Measurements from ENCODE around the gene FGFR3. TPM values are rescaled to one million over a fixed set of nuclear protein-coding genes. Genes with fewer than 3 reads are reported as not detected.

The FGFR3 gene
- polyA plus RNA-seq, 1 of the 3 experiments (the other 2 are of a cell fraction), result 1.1 TPM

GRCh38 chr4:1746265-1746691 lies 46.8 kb upstream of the FGFR3 start:
- no peak overlapping the region for H2AFZ ChIP-seq (ENCODE audit: low read depth)
- 35% methylated on average over 9 of the region's 17 CpGs for WGBS (ENCODE audit: low lambda C conversion rate)
- ChIA-PET POLR2A (no interaction called here), CTCF (interaction anchor here (0.8 to 5.1 kb wide), 16 partner anchors 8 to 417 kb away, joined by 3 to 166 read pairs (median 10); partner anchors contain the start of gene FGFR3)
- TF ChIP-seq SMC3 (IDR thresholded peaks at IDR 0.05; ENCODE audit: low read depth, low read length) (peak; percentile 85), EZH2phosphoT487 (IDR thresholded peaks at IDR 0.05; ENCODE audit: borderline replicate concordance, low read depth) (no peak), FOXM1 (IDR thresholded peaks at IDR 0.05; ENCODE audit: low read depth) (no peak), ELF1 (IDR thresholded peaks at IDR 0.05) (no peak), RAD21 (IDR thresholded peaks at IDR 0.05; ENCODE audit: low read length) (peak; percentile 69), TEAD4 (IDR thresholded peaks at IDR 0.05; ENCODE audit: borderline replicate concordance, insufficient read depth) (no peak), POLR2AphosphoS5 (IDR thresholded peaks at IDR 0.05; ENCODE audit: low read depth, low read length) (no peak), MEF2A (IDR thresholded peaks at IDR 0.05; ENCODE audit: borderline replicate concordance, low read depth) (no peak), IRF3 (IDR thresholded peaks at IDR 0.05; ENCODE audit: low read depth, low read length) (no peak), CTCF (IDR thresholded peaks at IDR 0.05) (peak; percentile 79), MXI1 (IDR thresholded peaks at IDR 0.05; ENCODE audit: low read depth, low read length) (peak; percentile 62; the same call in 1 of the 2 replicates), FOSL2 (IDR thresholded peaks at IDR 0.05; ENCODE audit: borderline replicate concordance, low read depth) (no peak), EP300 (IDR thresholded peaks at IDR 0.05; ENCODE audit: borderline replicate concordance in 1 of 2, low read depth in 1 of 2, low read length in 1 of 2) (no peak), TAF1 (IDR thresholded peaks at IDR 0.05; ENCODE audit: borderline replicate concordance, low read depth, low read length) (no peak), RCOR1 (IDR thresholded peaks at IDR 0.05; ENCODE audit: low read length) (no peak), RXRA (IDR thresholded peaks at IDR 0.05; ENCODE audit: borderline replicate concordance, low read depth) (no peak), JUND (IDR thresholded peaks at IDR 0.05) (no peak), USF2 (IDR thresholded peaks at IDR 0.05; ENCODE audit: borderline replicate concordance, low read depth, low read length) (no peak), SIN3A (IDR thresholded peaks at IDR 0.05; ENCODE audit: borderline replicate concordance, low read depth, low read length) (no peak), RFX5 (IDR thresholded peaks at IDR 0.05; ENCODE audit: low read length) (no peak), TCF12 (IDR thresholded peaks at IDR 0.05) (no peak), USF1 (IDR thresholded peaks at IDR 0.05; ENCODE audit: borderline replicate concordance, low read depth) (no peak), REST (IDR thresholded peaks at IDR 0.05; ENCODE audit: low read depth, low read length) (no peak), NRF1 (IDR thresholded peaks at IDR 0.05; ENCODE audit: low read depth, low read length) (no peak), NFIC (IDR thresholded peaks at IDR 0.05; ENCODE audit: borderline replicate concordance) (no peak), PBX3 (IDR thresholded peaks at IDR 0.05) (no peak)
- no peak overlapping the region for H3K9ac ChIP-seq
- H3K36me3 ChIP-seq (replicated peaks in 1 of 2; ENCODE audit: control insufficient read depth in 1 of 2, insufficient read depth in 2 of 2, low read length in 1 of 2), result peaks cover 4 to 7% of the 10 kb centered on the region in 2 experiments
- DNase-seq, result peak; percentile 96
- H3K4me3 ChIP-seq (ENCODE audit: low read depth in 2 of 2, low read length in 1 of 2), result no peak overlapping the region; a peak in 1 of 4 replicates
- H3K9me3 ChIP-seq, result no peaks in the 10 kb centered on the region
- peaks cover 0 to 7% of the 10 kb centered on the region in 2 experiments; a peak in 1 of 4 replicates for H3K4me1 ChIP-seq (ENCODE audit: control insufficient read depth in 1 of 2, insufficient read depth in 2 of 2, low read depth in 1 of 2, low read length in 1 of 2)
- H3F3A ChIP-seq (replicated peaks; ENCODE audit: insufficient read depth), result peaks cover 3% of the 10 kb centered on the region
- no peaks in the 10 kb centered on the region for H3K9me2 ChIP-seq
- no peaks in the 10 kb centered on the region for H3K79me2 ChIP-seq (ENCODE audit: insufficient read depth)
- 0 out of 2 replicates have a peak, but pooled peaks cover 3% of the 10 kb centered on the region for H4K20me1 ChIP-seq (ENCODE audit: insufficient read depth)
- H3K27me3 ChIP-seq (ENCODE audit: insufficient read depth), result no peaks in the 10 kb centered on the region
- H3K27ac ChIP-seq (ENCODE audit: low read depth in 2 of 2, low read length in 1 of 2), result no peak overlapping the region
- H3K4me2 ChIP-seq, result no peak overlapping the region

Data from SK-N-SH (cell line).